Neural cell (in vitro differentiated cells): ENCODE data around the gene TXNIP.
"Not testable (repeated sequence)": the region's sequence is repeated elsewhere in the genome, so short reads cannot be mapped to it uniquely, and the experiment has no call there.

Experiments used
- CTCF ChIP-seq: fragments of 450-650 bp; IDR thresholded peaks from 2 replicates; pipeline ENCODE4 v1.5.1; 2014; ENCODE audit warnings: antibody characterized with exemption, mild to moderate bottlenecking, moderate library complexity; ENCODE audit not compliant: poor library complexity, severe bottlenecking
- EP300 ChIP-seq: fragments of 450-650 bp; conservative IDR thresholded peaks from 2 replicates; pipeline ENCODE4 v1.6.1; 2014; ENCODE audit warnings: antibody characterized with exemption, mild to moderate bottlenecking, moderate library complexity; ENCODE audit not compliant: poor library complexity, severe bottlenecking
- EZH2 ChIP-seq: fragments of 200-600, 300-800 bp; shearing (Covaris generic), sonication (generic); IDR thresholded peaks from 2 replicates; pipeline ENCODE4 v1.6.1; 2014; ENCODE audit warnings: antibody characterized with exemption, low read length, borderline replicate concordance, mild to moderate bottlenecking; ENCODE audit not compliant: insufficient read depth, poor library complexity, severe bottlenecking
- POLR2AphosphoS5 ChIP-seq: IDR thresholded peaks from 2 replicates; pipeline ENCODE4 v1.6.1; 2012
- RAD21 ChIP-seq: fragments of 450-650 bp; conservative IDR thresholded peaks from 2 replicates; pipeline ENCODE4 v1.6.1; 2014; ENCODE audit warnings: antibody characterized with exemption, mild to moderate bottlenecking, moderate library complexity
- SMC3 ChIP-seq: fragments of 450-650 bp; conservative IDR thresholded peaks from 2 replicates; pipeline ENCODE4 v1.6.1; 2014; ENCODE audit warnings: antibody characterized with exemption, mild to moderate bottlenecking, moderate library complexity; ENCODE audit not compliant: poor library complexity
- TAF1 ChIP-seq: IDR thresholded peaks from 2 replicates; pipeline ENCODE4 v1.6.1; 2012; ENCODE audit warnings: low read depth
- TF ChIP-seq, protein P1 (sequence below): IDR thresholded peaks from 2 replicates; pipeline ENCODE4 v1.6.1; 2012; ENCODE audit warnings: borderline replicate concordance

DNA sequence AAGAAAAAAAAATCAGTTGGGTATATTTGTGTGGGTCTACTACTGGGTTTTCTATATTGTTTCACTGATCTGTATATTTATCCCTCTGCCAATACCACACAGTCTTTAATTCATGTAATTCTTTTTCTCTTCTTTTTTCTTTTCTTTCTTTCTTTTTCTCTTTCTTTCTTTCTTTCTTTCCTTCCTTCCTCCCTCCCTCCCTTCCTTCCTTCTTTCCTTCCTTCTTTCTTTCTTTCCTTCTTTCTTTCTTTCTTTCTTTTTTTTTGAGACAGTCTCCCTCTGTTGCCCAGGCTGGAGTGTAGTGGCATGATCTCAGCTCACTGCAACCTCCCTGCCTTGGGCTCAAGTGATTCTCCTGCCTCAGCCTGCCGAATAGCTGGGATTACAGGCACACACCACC is 30.3 kb upstream of the TXNIP start:
- TF ChIP-seq POLR2AphosphoS5, TAF1, EP300, CTCF, RAD21, EZH2, SMC3: not testable (repeated sequence)
- TF ChIP-seq, protein P1, sequence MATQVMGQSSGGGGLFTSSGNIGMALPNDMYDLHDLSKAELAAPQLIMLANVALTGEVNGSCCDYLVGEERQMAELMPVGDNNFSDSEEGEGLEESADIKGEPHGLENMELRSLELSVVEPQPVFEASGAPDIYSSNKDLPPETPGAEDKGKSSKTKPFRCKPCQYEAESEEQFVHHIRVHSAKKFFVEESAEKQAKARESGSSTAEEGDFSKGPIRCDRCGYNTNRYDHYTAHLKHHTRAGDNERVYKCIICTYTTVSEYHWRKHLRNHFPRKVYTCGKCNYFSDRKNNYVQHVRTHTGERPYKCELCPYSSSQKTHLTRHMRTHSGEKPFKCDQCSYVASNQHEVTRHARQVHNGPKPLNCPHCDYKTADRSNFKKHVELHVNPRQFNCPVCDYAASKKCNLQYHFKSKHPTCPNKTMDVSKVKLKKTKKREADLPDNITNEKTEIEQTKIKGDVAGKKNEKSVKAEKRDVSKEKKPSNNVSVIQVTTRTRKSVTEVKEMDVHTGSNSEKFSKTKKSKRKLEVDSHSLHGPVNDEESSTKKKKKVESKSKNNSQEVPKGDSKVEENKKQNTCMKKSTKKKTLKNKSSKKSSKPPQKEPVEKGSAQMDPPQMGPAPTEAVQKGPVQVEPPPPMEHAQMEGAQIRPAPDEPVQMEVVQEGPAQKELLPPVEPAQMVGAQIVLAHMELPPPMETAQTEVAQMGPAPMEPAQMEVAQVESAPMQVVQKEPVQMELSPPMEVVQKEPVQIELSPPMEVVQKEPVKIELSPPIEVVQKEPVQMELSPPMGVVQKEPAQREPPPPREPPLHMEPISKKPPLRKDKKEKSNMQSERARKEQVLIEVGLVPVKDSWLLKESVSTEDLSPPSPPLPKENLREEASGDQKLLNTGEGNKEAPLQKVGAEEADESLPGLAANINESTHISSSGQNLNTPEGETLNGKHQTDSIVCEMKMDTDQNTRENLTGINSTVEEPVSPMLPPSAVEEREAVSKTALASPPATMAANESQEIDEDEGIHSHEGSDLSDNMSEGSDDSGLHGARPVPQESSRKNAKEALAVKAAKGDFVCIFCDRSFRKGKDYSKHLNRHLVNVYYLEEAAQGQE: not testable (repeated sequence)
